CD14-positive monocyte (primary cell): ENCODE data around the gene TNFAIP8L2. TPM values are rescaled to one million over a fixed set of nuclear protein-coding genes. Genes with fewer than 3 reads are reported as not detected.

ENCODE experiments used
- DNase-seq, 3 donors: peaks; one replicate each; pipeline ENCODE4 v3.0.0-alpha.2; 2011 to 2022
- H2AFZ ChIP-seq: 2 replicates; pipeline ENCODE4 v1.6.0; 2012; ENCODE audit warnings: mild to moderate bottlenecking, low read depth, low read length, inconsistent platforms; ENCODE audit not compliant: insufficient read depth, poor library complexity, severe bottlenecking
- H3K27ac ChIP-seq, 2 donors: 1 replicate in 1 of 2; 2 replicates in 1 of 2; pipeline ENCODE4 v1.5.1; 2012 to 2013; ENCODE audit warnings: low read length in 2 of 2, control low read depth in 1 of 2, inconsistent platforms in 1 of 2, low read depth in 1 of 2, mild to moderate bottlenecking in 1 of 2
- H3K27me3 ChIP-seq, 2 donors: one replicate each; pipeline versions ENCODE4 v1.6.0 to v1.6.1; 2011 to 2013; ENCODE audit warnings: low read length in 2 of 2; ENCODE audit not compliant: control insufficient read depth in 2 of 2, insufficient read depth in 2 of 2
- H3K36me3 ChIP-seq, 2 donors: replicated peaks in 1 of 2; 1 replicate in 1 of 2; 2 replicates in 1 of 2; pipeline versions ENCODE4 v1.5.1 to v1.6.1; 2012 to 2013; ENCODE audit warnings: low read length in 2 of 2, control low read depth in 1 of 2, inconsistent platforms in 1 of 2, mild to moderate bottlenecking in 1 of 2; ENCODE audit not compliant: insufficient read depth in 2 of 2, control insufficient read depth in 1 of 2
- H3K4me1 ChIP-seq, 2 donors: 1 replicate in 1 of 2; 2 replicates in 1 of 2; pipeline versions ENCODE4 v1.5.1 to v1.6.1; 2012 to 2013; ENCODE audit warnings: low read length in 2 of 2, control low read depth in 1 of 2, inconsistent platforms in 1 of 2, mild to moderate bottlenecking in 1 of 2, moderate library complexity in 1 of 2; ENCODE audit not compliant: insufficient read depth in 2 of 2, control insufficient read depth in 1 of 2
- H3K4me2 ChIP-seq: replicated peaks from 2 replicates; pipeline ENCODE3; 2012; ENCODE audit warnings: low read length, moderate library complexity, mild to moderate bottlenecking; ENCODE audit not compliant: poor library complexity, severe bottlenecking; ENCODE audit errors: extremely low read depth
- H3K4me3 ChIP-seq, 3 experiments: fragments of 200-600 bp in 1 of 3; sonication (generic) in 1 of 3; replicated peaks in 1 of 3; 1 replicate in 2 of 3; 2 replicates in 1 of 3; pipeline ENCODE4 v1.5.1; 2011 to 2013; ENCODE audit warnings: low read length in 3 of 3, mild to moderate bottlenecking in 3 of 3, control low read depth in 2 of 3, low read depth in 2 of 3, inconsistent platforms in 1 of 3, moderate library complexity in 1 of 3
- H3K79me2 ChIP-seq: 2 replicates; pipeline ENCODE4 v1.6.0; 2012; ENCODE audit warnings: mild to moderate bottlenecking, control low read depth, inconsistent platforms, low read length, moderate library complexity; ENCODE audit not compliant: insufficient read depth
- H3K9ac ChIP-seq: 2 replicates; pipeline ENCODE4 v1.6.0; 2017; ENCODE audit warnings: low read length, mild to moderate bottlenecking; ENCODE audit not compliant: insufficient read depth, poor library complexity, severe bottlenecking
- H3K9me3 ChIP-seq, 2 donors: replicated peaks in 1 of 2; 1 replicate in 1 of 2; 2 replicates in 1 of 2; pipeline versions ENCODE4 v1.5.1 to v1.6.1; 2012 to 2013; ENCODE audit warnings: low read length in 2 of 2, control low read depth in 1 of 2; ENCODE audit not compliant: control insufficient read depth in 1 of 2, insufficient read depth in 1 of 2
- H4K20me1 ChIP-seq: 2 replicates; pipeline ENCODE4 v1.6.0; 2012; ENCODE audit warnings: mild to moderate bottlenecking, low read length, control low read depth, moderate library complexity; ENCODE audit not compliant: insufficient read depth
- H3K27ac Mint-ChIP-seq, 7 donors: one replicate each; pipeline ENCODE4 v1.8.0; 2020; ENCODE audit warnings: mild to moderate bottlenecking in 7 of 7, mixed read lengths in 7 of 7, moderate library complexity in 6 of 7, inconsistent platforms in 2 of 7
- H3K27me3 Mint-ChIP-seq, 3 donors: one replicate each; pipeline ENCODE4 v1.8.0; 2021 to 2022; ENCODE audit warnings: low read depth in 3 of 3, mild to moderate bottlenecking in 3 of 3, mixed read lengths in 3 of 3, moderate library complexity in 3 of 3, inconsistent platforms in 1 of 3
- H3K36me3 Mint-ChIP-seq, 2 donors: one replicate each; pipeline ENCODE4 v1.8.0; 2020; ENCODE audit warnings: mixed read lengths in 2 of 2, inconsistent platforms in 1 of 2, mild to moderate bottlenecking in 1 of 2
- H3K4me1 Mint-ChIP-seq: one replicate; pipeline ENCODE4 v1.8.0; 2020; ENCODE audit warnings: mild to moderate bottlenecking, mixed read lengths
- H3K4me3 Mint-ChIP-seq, 2 donors: one replicate each; pipeline ENCODE4 v1.8.0; 2020; ENCODE audit warnings: mild to moderate bottlenecking in 2 of 2, mixed read lengths in 2 of 2, moderate library complexity in 1 of 2
- H3K9me3 Mint-ChIP-seq, 7 donors: one replicate each; pipeline ENCODE4 v1.8.0; 2020 to 2022; ENCODE audit warnings: mixed read lengths in 7 of 7, mild to moderate bottlenecking in 6 of 7, moderate library complexity in 6 of 7, inconsistent platforms in 2 of 7
- CTCF ChIP-seq: fragments of 200-600 bp; IDR thresholded peaks from one replicate; pipeline ENCODE4 v1.8.0; 2022; ENCODE audit warnings: antibody characterized with exemption, mild to moderate bottlenecking
- WGBS: methylation state at CpG from one replicate; pipeline ENCODE4 v1.1.5; 2013; ENCODE audit warnings: missing lambda C conversion rate; ENCODE audit not compliant: insufficient coverage; 5-methylcytosine and 5-hydroxymethylcytosine counted together
- intact Hi-C, 2 donors: fragments of 100-400 bp; cut with micrococcal nuclease; formaldehyde crosslinking; loops; one replicate each; pipeline versions ENCODE4 v1.15.0 to v1.15.1; 2023
- polyA plus RNA-seq, 3 donors: library from polyadenylated mRNA; depleted of rRNA in 1 of 3; unstranded in 2 of 3; stranded (reverse) in 1 of 3; fragments of 300-500 nt in 2 of 3; fragments of >200 nt in 1 of 3; fragmentation: Illumina TruSeq in 2 of 3; gene quantifications; 1 replicate in 2 of 3; 2 replicates in 1 of 3; pipeline ENCODE4 v1.2.3, GENCODE V29; 2012 to 2021

Gene TNFAIP8L2
- polyA plus RNA-seq, 3 donors = 50.3 to 104 (median 103) TPM

- intact Hi-C loops = no loop called here
- H3K9me3 Mint-ChIP-seq = no peaks in the 10 kb centered on the region
- TF ChIP-seq CTCF = no peak
- DNase-seq = no peak
- H3K27ac Mint-ChIP-seq = peak overlapping the region in 2 of 7 donors; percentile 1 to 6
- 92% methylated on average over 1 of the region's 5 CpGs for WGBS
- no peak overlapping the region for H3K4me3 ChIP-seq
- H3K9ac ChIP-seq = no peak overlapping the region
- H3K9me3 ChIP-seq = no peaks in the 10 kb centered on the region
- no peaks in the 10 kb centered on the region for H4K20me1 ChIP-seq
- peaks cover 14 to 20% of the 10 kb centered on the region in 2 donors for H3K4me1 ChIP-seq
- H3K4me3 Mint-ChIP-seq = no peak overlapping the region
- peaks cover 21% of the 10 kb centered on the region for H3K4me1 Mint-ChIP-seq
- H3K27me3 Mint-ChIP-seq = peaks cover 0 to 1% (median 0%) of the 10 kb centered on the region in 3 donors
- H3K79me2 ChIP-seq = peaks cover 13% of the 10 kb centered on the region
- H3K27me3 ChIP-seq = no peaks in the 10 kb centered on the region
- H3K36me3 ChIP-seq = peaks cover 68 to 85% of the 10 kb centered on the region in 2 donors
- no peak overlapping the region for H3K27ac ChIP-seq
- no peak overlapping the region for H3K4me2 ChIP-seq
- H2AFZ ChIP-seq = no peak overlapping the region
- H3K36me3 Mint-ChIP-seq = peaks cover 64 to 78% of the 10 kb centered on the region in 2 donors
These were observed 14.7 kb downstream of the TNFAIP8L2 start for GRCh38 chr1:151171190-151171589.

GRCh38 chr1:151175041-151175741, 18.7 kb downstream of the TNFAIP8L2 start:
- Histone ChIP-seq H3K27ac (peak overlapping the region in 1 of 2 donors; percentile 44), H3K4me2 (no peak overlapping the region), H3K36me3 (peaks cover 78 to 91% of the 10 kb centered on the region in 2 donors), H2AFZ (no peak overlapping the region), H3K27me3 (no peaks in the 10 kb centered on the region), H3K79me2 (no peaks in the 10 kb centered on the region), H3K4me1 (peaks cover 3 to 8% of the 10 kb centered on the region in 2 donors), H3K9ac (no peak overlapping the region), H3K9me3 (no peaks in the 10 kb centered on the region), H3K4me3 (no peak overlapping the region), H4K20me1 (no peaks in the 10 kb centered on the region)
- DNase-seq = no peak
- peaks cover 70 to 88% of the 10 kb centered on the region in 2 donors for H3K36me3 Mint-ChIP-seq
- no peak overlapping the region for H3K4me3 Mint-ChIP-seq
- no peak for TF ChIP-seq CTCF
- H3K9me3 Mint-ChIP-seq = no peaks in the 10 kb centered on the region
- WGBS = no CpG with 5 or more reads among the region's 6 CpGs
- intact Hi-C loops = no loop called here
- peaks cover 7% of the 10 kb centered on the region for H3K4me1 Mint-ChIP-seq
- peak overlapping the region in 4 of 7 donors; percentile 44 to 73 (median 61) for H3K27ac Mint-ChIP-seq
- no peaks in the 10 kb centered on the region for H3K27me3 Mint-ChIP-seq
